Brain microvascular endothelial cell (primary cell): ENCODE measurements around the gene IGFBP4.

Source experiments
- DNase-seq: peaks from one replicate; pipeline ENCODE4 v3.0.0-alpha.2; 2020
- H3K27ac ChIP-seq: fragments of 250-450 bp; sonication (Bioruptor Pico); 2 replicates; pipeline ENCODE4 v1.5.1; 2020; ENCODE audit warnings: mild to moderate bottlenecking, moderate library complexity
- H3K27me3 ChIP-seq: fragments of 250-450 bp; sonication (Bioruptor Pico); replicated peaks from 2 replicates; pipeline ENCODE4 v1.5.1; 2020; ENCODE audit warnings: mild to moderate bottlenecking
- H3K36me3 ChIP-seq: fragments of 250-450 bp; sonication (Bioruptor Pico); replicated peaks from 2 replicates; pipeline ENCODE4 v1.5.1; 2020; ENCODE audit warnings: mild to moderate bottlenecking
- H3K4me3 ChIP-seq: 2 replicates; pipeline ENCODE4 v1.5.1; 2011; ENCODE audit warnings: low read depth, mild to moderate bottlenecking, control low read depth, low read length, moderate library complexity
- in situ Hi-C: cut with HindIII; loops from 2 replicates; pipeline ENCODE4 v1.10.0; 2017; ENCODE audit warnings: low sequenced_read_pairs, low pct_ligation_motif_present
- TF ChIP-seq, protein P1 (sequence below): IDR thresholded peaks from 2 replicates; pipeline ENCODE4 v1.5.1; 2011; ENCODE audit warnings: low read depth, mild to moderate bottlenecking, moderate library complexity, low read length, control low read depth, inconsistent platforms; ENCODE audit errors: missing control alignments

The IGFBP4 gene

DNA sequence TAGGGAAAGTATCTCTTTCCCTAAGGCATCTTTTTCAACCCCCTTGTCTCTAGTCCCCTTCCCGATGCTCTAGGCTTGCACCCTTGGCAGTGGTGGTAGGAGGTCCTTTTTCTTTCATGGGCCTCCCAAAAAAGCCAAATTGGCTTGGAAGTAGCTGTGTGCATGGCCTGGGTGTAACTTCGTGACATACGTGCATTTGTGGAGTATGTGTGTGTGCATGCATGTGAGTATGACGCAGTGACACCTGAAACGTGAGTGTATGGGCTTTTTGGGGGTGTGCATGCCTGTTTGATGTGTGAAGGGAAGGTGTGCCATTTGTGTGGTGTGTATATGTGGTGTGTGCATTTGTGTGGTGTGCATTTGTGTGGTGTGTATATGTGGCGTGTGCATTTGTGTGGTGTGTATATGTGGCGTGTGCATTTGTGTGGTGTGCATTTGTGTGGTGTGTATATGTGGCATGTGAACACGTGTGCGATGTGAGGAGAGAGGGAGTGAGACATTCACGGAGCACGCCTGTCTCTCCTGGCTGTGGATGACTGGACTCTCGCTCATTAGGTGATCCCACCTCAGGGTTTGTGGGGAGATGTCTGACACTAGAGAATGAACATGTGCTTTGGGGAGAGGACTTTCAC is 15.7 kb downstream of the IGFBP4 start:
- Histone ChIP-seq H3K36me3 (peaks cover 56% of the 10 kb centered on the region), H3K27me3 (no peaks in the 10 kb centered on the region), H3K4me3 (no peak overlapping the region), H3K27ac (no peak overlapping the region)
- TF ChIP-seq, protein P1, sequence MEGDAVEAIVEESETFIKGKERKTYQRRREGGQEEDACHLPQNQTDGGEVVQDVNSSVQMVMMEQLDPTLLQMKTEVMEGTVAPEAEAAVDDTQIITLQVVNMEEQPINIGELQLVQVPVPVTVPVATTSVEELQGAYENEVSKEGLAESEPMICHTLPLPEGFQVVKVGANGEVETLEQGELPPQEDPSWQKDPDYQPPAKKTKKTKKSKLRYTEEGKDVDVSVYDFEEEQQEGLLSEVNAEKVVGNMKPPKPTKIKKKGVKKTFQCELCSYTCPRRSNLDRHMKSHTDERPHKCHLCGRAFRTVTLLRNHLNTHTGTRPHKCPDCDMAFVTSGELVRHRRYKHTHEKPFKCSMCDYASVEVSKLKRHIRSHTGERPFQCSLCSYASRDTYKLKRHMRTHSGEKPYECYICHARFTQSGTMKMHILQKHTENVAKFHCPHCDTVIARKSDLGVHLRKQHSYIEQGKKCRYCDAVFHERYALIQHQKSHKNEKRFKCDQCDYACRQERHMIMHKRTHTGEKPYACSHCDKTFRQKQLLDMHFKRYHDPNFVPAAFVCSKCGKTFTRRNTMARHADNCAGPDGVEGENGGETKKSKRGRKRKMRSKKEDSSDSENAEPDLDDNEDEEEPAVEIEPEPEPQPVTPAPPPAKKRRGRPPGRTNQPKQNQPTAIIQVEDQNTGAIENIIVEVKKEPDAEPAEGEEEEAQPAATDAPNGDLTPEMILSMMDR = no peak
- DNase-seq = no peak
- in situ Hi-C loops = no loop called here

DNA sequence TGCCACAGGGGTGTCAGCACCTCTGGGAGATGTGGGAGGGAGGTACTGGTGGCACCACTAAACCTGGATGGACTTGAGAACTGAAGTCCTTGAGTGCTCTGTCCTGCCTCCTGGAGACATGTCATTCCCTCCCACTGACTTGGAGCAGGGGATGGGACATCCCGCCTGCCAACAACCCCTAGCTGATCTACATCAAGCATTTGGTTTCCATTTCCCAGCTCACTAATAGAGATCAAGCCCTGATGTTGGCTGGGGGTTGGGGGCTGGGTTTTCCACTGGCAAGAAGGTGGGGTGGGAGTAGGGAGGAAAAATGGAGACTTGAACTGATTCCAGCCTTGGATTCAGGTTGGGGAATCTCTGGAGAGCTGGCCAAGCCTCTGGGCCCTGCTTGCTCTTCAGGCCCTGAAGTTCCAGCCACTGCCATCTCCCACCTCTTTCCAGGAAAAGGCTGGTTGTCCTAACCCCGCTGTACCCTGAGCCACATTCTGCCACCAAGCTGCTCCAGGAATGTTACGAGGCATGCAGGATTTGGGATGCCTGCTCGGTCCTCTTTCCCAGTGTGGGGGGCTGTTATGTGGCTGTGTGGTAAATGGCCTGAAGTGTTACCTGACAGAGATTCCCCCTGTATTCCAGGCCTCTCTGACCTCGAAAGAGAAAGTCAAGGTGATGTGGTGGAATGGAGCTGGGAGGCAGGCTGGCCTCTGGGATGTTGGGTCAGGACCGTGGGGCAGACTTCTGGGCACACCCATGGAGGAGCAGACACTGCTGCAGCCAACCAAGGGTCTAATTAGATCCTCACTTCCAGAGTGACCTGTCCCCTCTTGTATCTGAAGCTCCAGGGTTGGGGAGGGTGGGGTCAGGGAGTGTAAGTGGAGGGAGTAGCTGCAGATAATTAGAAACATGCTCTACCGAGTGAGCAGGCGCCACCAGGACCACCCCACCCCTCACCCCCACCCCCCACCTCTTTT is 16.7 kb downstream of the IGFBP4 start:
- in situ Hi-C loops = no loop called here
- H3K27me3 ChIP-seq = no peaks in the 10 kb centered on the region
- TF ChIP-seq, protein P1 = no peak
- H3K4me3 ChIP-seq = no peak overlapping the region
- DNase-seq = no peak
- H3K27ac ChIP-seq = no peak overlapping the region
- H3K36me3 ChIP-seq = peaks cover 46% of the 10 kb centered on the region

DNA sequence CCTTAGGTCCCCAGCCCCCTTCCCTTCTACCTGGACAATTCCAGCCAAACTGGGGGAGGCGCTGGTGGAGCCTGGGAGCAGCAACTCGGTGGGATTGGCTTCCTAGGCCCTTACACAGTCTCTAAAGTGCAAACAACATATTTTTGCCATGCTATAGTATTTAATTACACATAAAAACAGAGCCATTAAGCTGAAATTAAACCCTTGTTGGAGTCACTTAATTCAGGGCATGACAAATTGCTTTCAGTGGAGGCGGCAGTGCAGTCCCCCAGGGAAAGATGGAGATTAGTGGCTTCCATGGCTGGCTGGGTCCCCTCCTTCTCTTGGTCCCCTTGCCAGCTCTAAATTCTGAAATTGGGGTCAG is 17.3 kb downstream of the IGFBP4 start:
- H3K27me3 ChIP-seq = no peaks in the 10 kb centered on the region
- H3K36me3 ChIP-seq = peaks cover 40% of the 10 kb centered on the region
- no peak overlapping the region for H3K27ac ChIP-seq
- in situ Hi-C loops = no loop called here
- DNase-seq = no peak
- no peak overlapping the region for H3K4me3 ChIP-seq
- TF ChIP-seq, protein P1 = no peak

DNA sequence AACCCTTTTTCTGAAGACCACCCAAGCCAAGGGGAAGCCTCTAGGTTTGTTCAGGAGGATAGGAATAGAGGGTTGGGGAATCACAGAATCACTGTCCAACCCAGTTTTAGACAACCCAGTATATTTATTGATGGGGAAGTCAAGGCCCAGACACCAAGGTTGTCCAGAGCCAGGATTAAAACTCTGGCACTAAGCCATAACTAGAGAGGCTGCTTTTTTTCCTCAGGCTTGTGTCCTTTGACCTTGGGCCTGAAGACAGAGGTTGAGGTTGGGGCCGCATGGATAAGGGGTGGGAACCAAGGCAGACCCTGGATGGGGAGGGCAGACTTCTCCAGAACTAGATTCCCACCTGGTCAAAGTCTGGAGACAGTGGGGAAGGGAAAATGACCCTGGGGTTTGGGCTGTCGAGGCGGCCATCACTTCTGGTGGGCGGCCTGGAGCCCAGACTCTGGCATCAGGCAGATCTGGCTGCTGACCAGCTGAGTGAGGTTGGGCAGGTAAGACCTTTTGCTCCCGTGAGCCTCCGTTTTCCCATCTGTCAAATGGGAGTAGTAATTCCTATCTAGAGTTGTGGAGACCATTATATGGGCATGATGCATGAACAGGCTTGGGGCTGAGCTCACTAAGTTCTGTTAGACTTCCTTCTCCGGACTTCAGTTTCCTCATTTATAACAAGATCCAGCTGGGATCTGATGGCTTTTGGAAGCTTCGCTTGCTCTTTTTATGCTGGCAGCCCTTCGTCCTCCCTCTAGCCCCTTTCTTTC is 17.9 kb downstream of the IGFBP4 start:
- Histone ChIP-seq H3K27me3 (no peaks in the 10 kb centered on the region), H3K36me3 (peaks cover 34% of the 10 kb centered on the region), H3K27ac (no peak overlapping the region), H3K4me3 (no peak overlapping the region)
- in situ Hi-C loops = no loop called here
- TF ChIP-seq, protein P1 = no peak
- DNase-seq = no peak

DNA sequence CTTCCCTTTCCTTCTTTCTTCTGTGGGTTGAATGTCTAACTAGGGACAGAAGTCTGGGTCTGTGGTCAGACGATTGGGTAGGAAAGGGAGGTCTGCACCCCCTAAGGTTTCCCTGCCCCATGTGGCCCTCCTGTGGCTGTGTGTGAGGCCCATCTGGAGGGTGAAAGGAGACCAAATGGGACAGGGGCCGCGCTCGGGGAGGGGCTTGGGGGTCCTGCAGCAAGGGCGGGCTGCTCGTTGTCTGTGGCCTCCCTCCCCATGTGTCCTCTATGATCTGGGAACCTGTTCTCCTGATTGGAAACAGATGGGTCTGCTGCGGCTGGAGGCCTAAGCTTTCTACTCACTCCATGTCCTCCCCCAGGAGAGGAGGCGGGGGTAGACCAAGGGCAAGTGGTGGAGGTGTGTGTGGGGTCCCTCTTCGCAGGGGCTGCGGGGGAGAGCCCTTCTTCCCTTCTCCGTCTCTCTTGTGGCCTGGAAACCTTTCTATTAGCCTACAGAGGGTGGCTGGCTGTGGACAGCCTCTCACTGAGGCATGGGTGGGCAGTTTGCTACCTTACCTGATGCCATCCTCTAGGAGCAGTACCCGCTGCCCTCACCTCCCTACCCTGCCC is 18.6 kb downstream of the IGFBP4 start:
- in situ Hi-C loops = no loop called here
- H3K27me3 ChIP-seq = no peaks in the 10 kb centered on the region
- no peak for DNase-seq
- TF ChIP-seq, protein P1 = no peak
- peaks cover 27% of the 10 kb centered on the region for H3K36me3 ChIP-seq
- H3K27ac ChIP-seq = no peak overlapping the region
- no peak overlapping the region for H3K4me3 ChIP-seq
